ENCODE measurements around the gene FGD3. TPM values are rescaled to one million over a fixed set of nuclear protein-coding genes. Genes with fewer than 3 reads are reported as not detected.

The FGD3 gene
- total RNA-seq, 1 experiment from 2014 or later: 1.8 TPM

DNA sequence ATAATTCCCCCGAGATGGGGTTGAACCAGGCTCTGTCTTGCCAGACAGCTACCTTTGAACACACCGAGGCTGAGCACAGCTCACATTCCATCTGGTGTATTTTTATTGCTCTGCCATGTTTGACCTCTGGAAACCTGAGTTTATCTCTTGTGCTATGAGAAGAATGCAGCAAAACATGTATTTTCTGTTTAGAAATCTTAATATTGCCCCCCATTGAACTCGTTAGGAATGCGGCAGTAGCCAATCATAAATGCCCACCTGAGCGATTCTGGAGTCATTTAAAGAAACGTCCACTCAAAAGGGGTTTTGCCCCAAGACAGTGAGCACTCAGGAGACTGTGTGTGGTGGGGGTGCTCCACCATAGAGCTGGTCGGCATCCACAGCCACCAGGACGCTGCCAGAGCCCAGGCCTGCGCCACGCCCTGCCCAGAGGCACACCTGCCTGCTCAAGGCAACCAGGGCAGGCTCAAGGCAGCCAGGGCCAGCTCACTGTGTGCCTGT, 26.9 kb downstream of the FGD3 start:
- no peak overlapping the region for H3K14ac ChIP-seq (ENCODE audit: insufficient read depth, low read length)
- no peak overlapping the region; a peak in 2 of 7 replicates for H3K27ac Mint-ChIP-seq
- H3K23ac ChIP-seq (ENCODE audit: insufficient read length, low read depth, low read length): no peak overlapping the region
- H2BK12ac ChIP-seq (ENCODE audit: insufficient read length, low read depth, low read length): no peak overlapping the region
- no peak overlapping the region for H4K8ac ChIP-seq (replicated peaks; ENCODE audit: insufficient read length, low read depth, low read length)
- no peaks in the 10 kb centered on the region for H4K20me1 ChIP-seq (ENCODE audit: control insufficient read depth, insufficient read depth, insufficient read length)
- no peak overlapping the region for H4K91ac ChIP-seq (ENCODE audit: insufficient read length, low read depth, low read length)
- H3K4ac ChIP-seq (ENCODE audit: low read depth, low read length): no peak overlapping the region
- no peak overlapping the region for H4K5ac ChIP-seq (ENCODE audit: insufficient read length, low read depth, low read length)
- WGBS (ENCODE audit: extremely low coverage, insufficient read length, low lambda C conversion rate): no CpG with 5 or more reads among the region's 10 CpGs
- no peak overlapping the region for H2AK5ac ChIP-seq (ENCODE audit: insufficient read length, low read length)
- no peaks in the 10 kb centered on the region for H3K79me2 ChIP-seq (ENCODE audit: insufficient read depth, low read length)
- H3K4me3 Mint-ChIP-seq: no peak overlapping the region
- no peak overlapping the region for H2BK15ac ChIP-seq (ENCODE audit: low read depth, low read length)
- no peaks in the 10 kb centered on the region for H3K27me3 Mint-ChIP-seq (ENCODE audit: low read depth)
- peaks cover 8% of the 10 kb centered on the region for H3K4me1 ChIP-seq (ENCODE audit: insufficient read depth, low read length)
- H3K18ac ChIP-seq (ENCODE audit: insufficient read length, low read depth, low read length): no peak overlapping the region
- H3K9ac ChIP-seq (ENCODE audit: extremely low read depth, insufficient read length, low read length): no peak overlapping the region
- H2BK5ac ChIP-seq (ENCODE audit: insufficient read length, low read length): no peak overlapping the region
- no peaks in the 10 kb centered on the region for H3K9me3 ChIP-seq (ENCODE audit: control insufficient read depth, low read depth, low read length)
- H2BK120ac ChIP-seq (ENCODE audit: low read depth, low read length, poor library complexity, severe bottlenecking): no peak overlapping the region
- no peaks in the 10 kb centered on the region for H3K23me2 ChIP-seq (ENCODE audit: insufficient read length, low read depth, low read length, poor library complexity, severe bottlenecking)
- H2AFZ ChIP-seq (ENCODE audit: low read length): no peak overlapping the region
- no peak overlapping the region for H3K56ac ChIP-seq (ENCODE audit: insufficient read length, low read depth, low read length)
- no peaks in the 10 kb centered on the region for H3K27me3 ChIP-seq (ENCODE audit: insufficient read depth, low read length)
- DNase-seq: no peak
- H3T11ph ChIP-seq (ENCODE audit: low read length): no peak overlapping the region
- no peak overlapping the region for H3K4me2 ChIP-seq (ENCODE audit: insufficient read depth, insufficient read length, low read length)
- TF ChIP-seq, protein P1, sequence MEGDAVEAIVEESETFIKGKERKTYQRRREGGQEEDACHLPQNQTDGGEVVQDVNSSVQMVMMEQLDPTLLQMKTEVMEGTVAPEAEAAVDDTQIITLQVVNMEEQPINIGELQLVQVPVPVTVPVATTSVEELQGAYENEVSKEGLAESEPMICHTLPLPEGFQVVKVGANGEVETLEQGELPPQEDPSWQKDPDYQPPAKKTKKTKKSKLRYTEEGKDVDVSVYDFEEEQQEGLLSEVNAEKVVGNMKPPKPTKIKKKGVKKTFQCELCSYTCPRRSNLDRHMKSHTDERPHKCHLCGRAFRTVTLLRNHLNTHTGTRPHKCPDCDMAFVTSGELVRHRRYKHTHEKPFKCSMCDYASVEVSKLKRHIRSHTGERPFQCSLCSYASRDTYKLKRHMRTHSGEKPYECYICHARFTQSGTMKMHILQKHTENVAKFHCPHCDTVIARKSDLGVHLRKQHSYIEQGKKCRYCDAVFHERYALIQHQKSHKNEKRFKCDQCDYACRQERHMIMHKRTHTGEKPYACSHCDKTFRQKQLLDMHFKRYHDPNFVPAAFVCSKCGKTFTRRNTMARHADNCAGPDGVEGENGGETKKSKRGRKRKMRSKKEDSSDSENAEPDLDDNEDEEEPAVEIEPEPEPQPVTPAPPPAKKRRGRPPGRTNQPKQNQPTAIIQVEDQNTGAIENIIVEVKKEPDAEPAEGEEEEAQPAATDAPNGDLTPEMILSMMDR (conservative IDR thresholded peaks at IDR 0.05): no peak
- H3K36me3 Mint-ChIP-seq (ENCODE audit: insufficient read depth in 1 of 3, low read depth in 3 of 3): no peaks in the 10 kb centered on the region; a peak in 1 of 7 replicates
- peaks cover 0 to 3% of the 10 kb centered on the region in 2 experiments; a peak in 2 of 5 replicates for H3K9me3 Mint-ChIP-seq
- H2BK20ac ChIP-seq (ENCODE audit: low read depth, low read length, poor library complexity, severe bottlenecking): no peak overlapping the region
- H3K27ac ChIP-seq (ENCODE audit: insufficient read length, low read depth, low read length): no peak overlapping the region
- no peaks in the 10 kb centered on the region for H3K79me1 ChIP-seq (ENCODE audit: insufficient read depth, low read depth, low read length, poor library complexity, severe bottlenecking)
- H3K4me1 Mint-ChIP-seq: peaks cover 45 to 57% of the 10 kb centered on the region in 2 experiments
